PFSK-1 (cell line): ENCODE measurements around the gene IQCK.

Source experiments
- FOXP2 ChIP-seq: optimal IDR thresholded peaks from 2 replicates; pipeline ENCODE3; 2011; ENCODE audit warnings: borderline replicate concordance, control low read depth, inconsistent platforms; ENCODE audit not compliant: insufficient read depth; ENCODE audit errors: extremely low read length, extremely low read depth
- POLR2AphosphoS5 ChIP-seq: IDR thresholded peaks from 2 replicates; pipeline ENCODE4 v1.6.1; 2012; ENCODE audit warnings: low read depth, mild to moderate bottlenecking, control low read depth, low read length, moderate library complexity
- REST ChIP-seq, 2 experiments: IDR thresholded peaks; 2 replicates each; pipeline versions ENCODE4 v1.6.1 to v1.8.0; 2011 to 2012; ENCODE audit warnings: low read depth in 2 of 2, low read length in 2 of 2, control low read depth in 1 of 2, inconsistent platforms in 1 of 2, mild to moderate bottlenecking in 1 of 2, moderate library complexity in 1 of 2; ENCODE audit not compliant: insufficient read depth in 1 of 2
- SIN3A ChIP-seq: IDR thresholded peaks from 2 replicates; pipeline ENCODE4 v1.6.1; 2012; ENCODE audit warnings: mild to moderate bottlenecking, low read length, moderate library complexity, borderline replicate concordance; ENCODE audit not compliant: insufficient read depth
- TAF1 ChIP-seq: IDR thresholded peaks from 2 replicates; pipeline ENCODE4 v1.6.1; 2012; ENCODE audit warnings: low read length, control low read depth, borderline replicate concordance; ENCODE audit not compliant: insufficient read depth

IQCK gene

DNA sequence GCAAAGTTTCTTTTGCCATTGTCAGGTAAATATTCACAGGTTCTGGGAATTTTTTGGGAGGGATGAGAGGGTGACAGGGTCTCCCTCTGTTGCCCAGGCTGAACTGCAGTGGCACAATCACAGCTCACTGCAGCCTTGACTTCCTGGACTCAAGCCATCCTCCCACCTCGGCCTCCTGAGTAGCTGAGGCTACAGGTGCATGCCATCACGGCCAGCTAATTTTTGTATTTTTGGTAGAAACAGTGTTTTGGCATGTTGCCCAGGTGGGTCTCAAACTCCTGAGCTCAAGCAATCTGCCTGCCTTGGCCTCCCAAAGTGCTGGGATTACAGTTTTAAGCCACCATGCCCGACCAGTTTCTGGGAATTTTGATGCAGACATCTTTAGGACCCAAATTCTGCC lies 53.0 kb downstream of the IQCK start:
- no peak for TF ChIP-seq REST (IDR thresholded peaks at IDR 0.05; ENCODE audit: insufficient read depth in 1 of 2, low read depth in 2 of 2, low read length in 2 of 2)
- TF ChIP-seq TAF1 = no peak

GRCh38 chr16:19771796-19772195 lies 53.7 kb downstream of the IQCK start:
- TF ChIP-seq REST (IDR thresholded peaks at IDR 0.05; ENCODE audit: insufficient read depth in 1 of 2, low read depth in 2 of 2, low read length in 2 of 2) (no peak), POLR2AphosphoS5 (no peak), TAF1 (no peak), SIN3A (no peak), FOXP2 (no peak)

DNA sequence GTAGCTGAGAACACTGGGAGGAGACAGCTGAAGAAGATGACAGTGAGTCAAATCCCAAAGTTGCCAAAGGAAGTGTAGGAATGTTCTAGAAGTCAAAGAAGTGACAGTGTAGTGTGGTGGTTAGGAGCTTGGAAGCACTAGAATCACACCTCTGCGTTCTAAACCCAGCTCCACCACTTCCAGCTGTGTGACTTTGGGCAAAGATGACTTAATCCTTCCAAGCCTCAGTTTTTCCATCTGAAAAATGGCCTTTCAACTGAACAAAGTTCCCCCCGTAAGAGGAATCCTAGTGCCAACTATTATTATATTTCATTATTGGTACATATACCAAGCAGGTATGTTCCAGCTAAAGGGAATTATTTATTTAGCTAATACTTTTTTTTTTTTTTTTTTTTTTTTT lies 56.0 kb downstream of the IQCK start:
- TF ChIP-seq TAF1 (no peak), SIN3A (no peak), REST (IDR thresholded peaks at IDR 0.05; ENCODE audit: insufficient read depth in 1 of 2, low read depth in 2 of 2, low read length in 2 of 2) (no peak), FOXP2 (no peak)

GRCh38 chr16:19776147-19776546 lies 58.1 kb downstream of the IQCK start:
- TF ChIP-seq POLR2AphosphoS5 = no peak
- TF ChIP-seq REST (IDR thresholded peaks at IDR 0.05; ENCODE audit: insufficient read depth in 1 of 2, low read depth in 2 of 2, low read length in 2 of 2) = no peak
- TF ChIP-seq TAF1 = no peak
- TF ChIP-seq SIN3A = no peak
- no peak for TF ChIP-seq FOXP2

DNA sequence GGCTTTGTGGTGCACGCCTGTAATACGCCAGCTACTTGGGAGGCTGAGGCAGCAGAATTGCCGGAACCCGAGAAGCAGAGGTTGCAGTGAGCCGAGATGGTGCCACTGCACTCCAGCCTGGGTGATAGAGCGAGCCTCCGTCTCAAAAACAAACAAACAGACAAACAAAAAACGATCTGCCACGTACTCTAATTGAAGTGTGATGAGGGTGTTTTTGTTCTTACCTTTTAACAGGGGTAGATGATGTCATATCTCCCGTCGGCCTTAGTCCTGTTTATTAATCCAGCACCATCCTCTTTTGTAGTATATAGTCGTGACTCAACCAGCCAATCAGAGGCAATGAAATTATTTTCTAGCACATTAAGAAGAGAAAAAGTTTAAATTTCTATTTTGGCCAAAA lies 58.5 kb downstream of the IQCK start:
- TF ChIP-seq POLR2AphosphoS5 = no peak
- TF ChIP-seq SIN3A = no peak
- TF ChIP-seq REST (IDR thresholded peaks at IDR 0.05; ENCODE audit: insufficient read depth in 1 of 2, low read depth in 2 of 2, low read length in 2 of 2) = no peak
- no peak for TF ChIP-seq TAF1
- TF ChIP-seq FOXP2 = no peak
